HG03439 (cell line): ENCODE data around the gene INPP5J.
A peak's percentile ranks its signal among the peaks of the same experiment; 100 is the strongest.
"Not testable (repeated sequence)": the region's sequence is repeated elsewhere in the genome, so short reads cannot be mapped to it uniquely, and the experiment has no call there.

ENCODE experiments used
- ATAC-seq: cut with Tn5 transposase; IDR thresholded peaks from one replicate; pipeline ENCODE4 v1.9.1; 2021; ENCODE audit warnings: mild to moderate bottlenecking, moderate library complexity; ENCODE audit not compliant: unreplicated experiment

The INPP5J gene

DNA sequence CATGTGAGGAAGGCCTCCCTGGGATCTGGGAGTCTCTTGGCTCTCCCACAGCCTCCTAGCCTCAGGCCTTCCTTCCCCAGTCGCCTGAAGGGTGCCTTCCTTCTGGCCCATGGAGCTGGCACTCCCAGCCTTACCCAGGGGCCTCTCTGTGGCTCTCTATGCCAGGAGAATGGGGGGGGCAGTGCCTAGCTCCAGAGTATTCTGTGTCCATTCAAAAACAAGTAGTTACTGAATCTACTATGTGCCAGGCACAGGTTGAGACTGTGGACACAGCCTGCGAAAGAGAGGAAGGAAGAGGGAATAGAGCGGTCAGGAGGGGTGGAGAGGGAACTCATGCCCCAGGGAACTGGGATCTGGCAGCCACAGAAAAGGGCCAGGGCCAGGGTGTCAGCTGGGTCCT lies 20.3 kb downstream of the INPP5J start:
- ATAC-seq, result no peak

DNA sequence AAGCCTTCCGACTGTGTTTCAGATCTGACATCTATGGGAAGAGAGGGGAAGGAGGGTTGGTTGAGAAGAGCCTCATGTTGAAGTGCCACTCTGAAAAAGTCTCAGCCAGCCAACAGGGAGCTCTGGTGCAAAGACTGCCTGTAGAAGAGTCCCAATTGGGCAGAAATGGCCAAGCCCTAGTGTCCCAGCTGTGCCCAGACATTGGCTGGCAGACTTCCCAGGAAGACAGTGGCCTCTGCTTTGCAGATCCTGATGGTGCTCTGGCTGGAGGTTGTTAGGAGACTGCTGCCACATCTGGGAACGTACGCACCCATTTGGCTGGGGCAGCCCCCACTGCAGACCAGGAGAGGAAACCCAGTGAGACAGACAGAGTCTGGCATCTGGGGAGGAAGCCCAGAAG lies 20.8 kb downstream of the INPP5J start:
- no peak for ATAC-seq

DNA sequence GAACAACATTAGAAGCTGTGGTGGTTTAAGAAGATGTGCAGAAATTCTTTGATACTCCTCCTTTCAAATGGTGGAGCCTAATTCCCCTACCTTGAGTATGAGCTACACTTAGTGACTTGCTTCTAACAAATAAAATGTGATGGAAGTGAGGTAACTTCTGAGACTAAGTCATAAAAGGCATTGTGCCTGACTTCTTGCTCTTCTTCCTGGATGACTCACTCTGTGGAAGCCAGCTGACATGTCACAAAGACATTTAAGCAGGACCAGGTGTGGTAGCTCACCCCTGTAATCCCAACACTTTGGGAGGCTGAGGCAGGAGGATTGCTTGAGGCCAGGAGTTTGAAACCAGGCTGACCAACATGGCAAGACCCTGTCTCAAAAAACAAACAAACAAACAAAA lies 21.5 kb downstream of the INPP5J start:
- no peak for ATAC-seq

DNA sequence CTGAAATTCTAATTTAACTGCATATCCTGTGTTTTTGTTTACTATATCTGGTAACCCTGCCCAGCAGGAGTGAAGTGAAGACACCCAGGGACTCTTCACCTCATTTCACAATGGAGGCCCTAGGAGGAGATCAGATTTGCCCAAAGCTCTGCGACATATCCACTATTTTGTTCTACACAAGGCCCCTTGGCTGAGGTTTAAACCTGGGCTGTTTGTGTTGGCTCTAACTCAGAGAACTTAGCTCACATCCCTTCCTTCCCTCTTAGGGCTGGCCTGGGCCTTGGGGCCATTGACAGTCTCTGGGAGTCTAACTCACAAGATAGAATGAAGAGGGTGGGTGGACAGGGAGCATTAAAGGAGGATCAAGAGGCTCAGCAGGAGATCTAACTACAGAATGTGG lies 25.7 kb downstream of the INPP5J start:
- no peak for ATAC-seq

DNA sequence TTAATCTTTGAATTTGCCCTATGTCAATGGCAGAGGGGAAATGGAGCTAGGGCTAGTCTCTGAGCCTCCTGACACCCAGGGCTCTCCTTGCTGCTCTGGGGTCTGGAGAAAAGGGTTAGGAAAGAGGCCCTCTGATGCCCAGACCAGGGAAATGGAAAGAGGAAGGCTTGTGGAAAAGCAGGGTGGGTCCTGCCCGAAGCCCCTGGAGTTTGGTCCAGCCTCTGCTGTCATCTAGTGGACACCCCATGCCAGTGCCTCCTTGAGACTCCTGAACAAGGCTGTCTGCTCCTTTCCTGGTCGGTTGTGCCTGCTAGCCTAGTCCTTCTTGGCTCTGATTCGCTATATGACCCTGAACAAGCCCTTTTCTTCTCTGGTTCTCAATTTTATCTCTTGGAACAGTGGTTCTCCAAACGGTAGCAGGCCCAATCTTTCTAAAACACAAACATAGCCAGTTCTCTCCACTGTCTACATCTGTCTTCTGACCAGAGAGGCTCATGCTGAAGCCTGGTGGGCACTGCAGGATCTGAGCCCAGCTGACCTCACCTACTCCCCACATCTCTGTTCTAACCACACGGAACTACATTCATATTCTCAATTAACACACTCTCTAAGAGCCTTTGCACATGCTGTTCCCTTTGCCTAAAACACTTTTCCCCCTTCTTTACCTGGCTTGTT lies 26.3 kb downstream of the INPP5J start:
- no peak for ATAC-seq

DNA sequence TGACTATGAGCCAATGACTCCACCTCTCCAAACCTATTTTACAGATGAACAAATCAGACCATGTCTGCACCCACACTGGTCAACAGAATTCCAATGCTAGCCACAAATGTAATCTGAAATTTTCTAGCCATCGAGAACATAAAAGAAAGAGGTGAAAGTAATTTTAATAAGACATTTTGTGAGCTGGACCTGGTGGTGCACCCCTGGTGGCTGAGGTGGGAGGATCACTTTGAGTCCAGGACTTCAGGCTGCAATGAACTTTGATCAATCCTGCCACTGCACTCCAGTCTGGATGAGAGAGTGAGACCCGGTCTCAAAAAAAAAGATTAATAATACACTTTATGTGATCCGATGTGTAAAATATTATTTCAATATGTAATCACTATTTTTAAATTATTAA lies 27.8 kb downstream of the INPP5J start:
- no peak for ATAC-seq

DNA sequence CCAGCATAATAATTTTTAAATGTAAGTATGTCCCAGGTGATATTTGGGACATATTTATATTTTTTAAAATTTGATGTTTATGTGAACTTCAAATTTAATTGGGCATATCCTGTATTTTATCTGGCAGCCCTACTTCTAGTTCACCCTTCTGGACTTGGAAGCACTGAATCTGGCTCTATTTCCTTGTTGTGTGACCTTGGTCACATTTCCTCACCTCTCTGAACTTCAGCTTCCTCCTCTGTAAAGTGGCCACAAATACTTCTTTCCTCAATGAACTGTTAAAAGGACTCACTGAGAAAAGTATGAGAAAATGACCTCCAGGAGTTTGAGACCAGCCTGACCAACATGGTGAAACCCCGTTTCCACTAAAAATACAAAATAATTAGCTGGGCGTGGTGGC lies 29.1 kb downstream of the INPP5J start:
- ATAC-seq, result no peak

DNA sequence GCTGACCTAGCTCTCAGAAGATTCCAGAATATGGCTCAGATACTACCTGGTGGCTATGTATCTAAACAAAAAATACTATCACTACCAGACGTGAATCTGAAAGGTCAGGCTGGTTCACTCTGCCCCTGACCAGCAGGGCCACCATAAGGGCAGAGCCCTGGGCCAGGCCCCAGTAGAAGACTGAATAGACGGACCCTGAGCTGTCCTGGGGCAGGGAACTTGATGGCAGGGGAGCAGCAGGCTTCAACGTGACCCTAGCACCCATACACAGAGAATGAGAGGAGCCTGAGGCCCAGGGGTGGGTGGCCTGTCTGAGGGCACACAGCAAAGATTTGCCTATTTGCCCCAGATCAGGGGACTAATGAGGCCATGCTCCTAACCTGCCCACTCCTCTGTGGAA lies 30.6 kb downstream of the INPP5J start:
- no peak for ATAC-seq

DNA sequence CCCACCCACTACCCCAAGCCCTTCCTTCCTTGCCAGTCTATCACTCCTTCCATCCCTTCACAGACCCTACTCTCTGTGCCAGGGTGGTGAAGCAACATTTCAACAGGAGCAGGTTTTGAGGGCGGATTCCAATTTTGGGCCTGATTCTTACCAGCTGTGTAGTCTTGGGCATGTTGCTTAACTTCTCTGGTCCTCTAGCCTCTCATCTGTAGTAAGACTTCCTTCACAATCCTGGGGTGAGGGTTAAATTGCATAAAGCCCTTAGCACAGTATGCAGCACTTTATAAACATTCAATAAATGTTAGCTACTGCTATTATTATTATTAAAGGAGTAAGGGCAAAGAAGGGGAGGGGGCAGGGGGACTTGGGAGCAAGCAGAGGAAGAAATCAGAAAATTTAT lies 32.2 kb downstream of the INPP5J start:
- no peak for ATAC-seq

DNA sequence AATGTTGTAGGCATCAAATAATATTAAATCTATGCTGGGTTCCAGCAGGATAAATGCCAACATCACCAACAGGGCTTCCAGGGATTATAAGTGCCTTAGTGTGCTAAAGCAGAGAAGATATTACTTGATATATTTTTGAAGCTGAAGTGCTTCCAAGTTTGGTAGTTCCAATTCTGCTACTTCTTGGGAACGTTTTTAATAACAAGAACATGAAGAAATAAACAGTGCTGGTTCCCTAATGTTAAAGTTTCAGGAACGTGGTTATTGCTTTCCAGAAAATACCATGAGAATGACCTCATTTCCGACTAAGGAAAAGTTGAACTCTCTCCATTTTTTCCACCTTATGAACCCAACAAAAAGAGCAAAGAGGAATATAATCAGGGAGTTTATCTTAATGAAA lies 32.7 kb downstream of the INPP5J start:
- no peak for ATAC-seq

DNA sequence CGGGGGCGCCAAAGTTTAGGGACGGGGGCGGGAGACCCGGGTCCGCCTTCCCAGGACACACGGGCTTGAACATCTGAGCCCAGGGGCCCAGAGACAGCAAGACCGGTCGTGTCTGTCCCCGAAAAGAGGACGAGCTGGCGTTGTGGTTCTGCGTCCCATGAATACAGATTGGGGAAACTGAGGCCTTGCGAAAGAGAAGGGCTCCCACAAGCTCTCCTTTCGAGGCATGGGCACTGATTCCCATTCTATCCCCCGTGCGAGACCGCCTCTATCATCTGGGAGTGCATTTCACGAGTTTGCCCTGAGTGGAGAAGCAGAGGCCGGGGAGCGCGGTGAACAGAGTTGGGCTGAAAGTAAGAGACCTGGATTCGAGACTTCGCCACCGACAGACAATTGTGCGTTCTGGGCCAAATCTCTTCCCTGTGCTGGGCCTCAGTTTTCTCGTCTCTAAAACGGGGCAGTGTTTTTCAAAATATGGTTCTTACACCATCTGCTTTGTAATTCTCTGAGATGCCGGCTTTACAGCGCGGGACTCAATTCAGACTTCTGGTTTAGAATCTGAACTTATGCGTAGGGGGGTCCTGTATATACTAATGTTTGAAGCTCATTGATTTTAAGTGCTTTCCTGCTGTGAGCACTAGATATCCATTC lies 37.7 kb downstream of the INPP5J start:
- ATAC-seq, result peak; percentile 32

DNA sequence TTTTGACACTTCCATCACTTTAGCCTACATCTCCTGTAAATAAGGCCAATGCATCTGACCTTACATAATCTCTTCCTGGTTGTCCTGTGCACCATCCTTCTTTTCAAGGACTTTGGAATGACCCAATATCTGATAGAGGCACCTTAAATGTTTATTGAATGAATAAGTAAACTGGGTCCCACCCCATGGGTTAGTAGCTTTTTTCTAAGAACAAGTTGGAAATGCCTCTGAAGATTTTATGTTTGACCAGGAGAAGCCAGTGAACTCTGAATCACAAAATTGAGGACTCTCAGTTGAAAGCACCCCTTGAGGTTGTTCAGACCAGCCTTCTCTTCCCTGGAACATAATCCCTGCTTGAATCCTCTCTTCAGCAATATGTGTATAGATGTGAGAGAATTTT lies 38.6 kb downstream of the INPP5J start:
- no peak for ATAC-seq

DNA sequence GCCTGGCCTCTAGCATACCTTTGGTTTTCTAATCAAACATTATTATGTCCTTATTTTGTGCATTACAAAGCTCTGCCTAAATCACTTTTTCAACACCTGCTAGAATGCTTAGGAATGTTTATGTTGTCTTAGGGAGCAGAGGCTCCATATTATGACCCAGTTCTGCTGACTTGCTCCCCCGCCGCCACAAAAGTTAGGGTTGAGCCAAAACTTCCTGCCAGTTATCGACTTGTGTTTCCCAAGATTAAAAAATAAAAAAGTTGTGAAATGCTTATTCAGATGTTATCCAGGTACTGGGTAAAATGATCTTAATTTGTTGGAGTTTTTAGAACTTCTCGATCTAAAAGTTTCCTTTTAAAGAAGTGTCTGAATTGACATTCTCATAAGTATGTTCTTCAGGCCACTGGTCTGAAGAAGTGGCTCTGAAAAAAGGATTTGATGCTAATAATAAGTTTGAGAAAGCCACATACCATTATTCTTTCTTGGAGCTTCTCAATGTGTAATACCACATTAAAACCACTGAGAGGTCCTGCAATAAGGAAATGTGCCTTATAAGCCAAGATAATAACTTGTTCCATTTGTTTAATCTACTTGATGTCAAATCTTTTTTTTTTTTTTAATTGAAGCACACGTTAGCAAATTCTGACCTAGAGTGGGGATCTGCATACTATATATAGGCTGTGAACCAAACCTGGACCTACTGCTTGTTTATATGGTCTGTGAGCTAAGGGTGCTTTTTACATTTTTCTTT lies 39.4 kb downstream of the INPP5J start:
- ATAC-seq, result no peak

DNA sequence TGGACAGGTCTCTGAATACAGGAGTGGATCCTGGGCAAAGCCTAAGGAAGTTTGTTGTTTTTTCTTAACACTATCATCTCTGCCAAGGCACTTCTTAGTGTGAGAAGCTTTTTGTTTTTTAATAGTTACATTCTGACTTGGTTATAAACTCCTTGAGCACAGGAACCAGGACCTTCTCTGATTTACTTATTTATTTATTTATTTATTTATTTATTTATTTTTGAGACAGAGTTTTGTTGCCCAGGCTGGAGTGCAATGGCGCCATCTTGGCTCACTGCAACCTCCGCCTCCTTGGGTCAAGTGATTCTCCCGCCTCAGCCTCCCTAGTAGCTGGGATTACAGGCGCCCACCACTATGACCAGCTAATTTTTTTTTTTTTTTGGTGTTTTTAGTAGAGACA lies 48.2 kb downstream of the INPP5J start:
- no peak for ATAC-seq

DNA sequence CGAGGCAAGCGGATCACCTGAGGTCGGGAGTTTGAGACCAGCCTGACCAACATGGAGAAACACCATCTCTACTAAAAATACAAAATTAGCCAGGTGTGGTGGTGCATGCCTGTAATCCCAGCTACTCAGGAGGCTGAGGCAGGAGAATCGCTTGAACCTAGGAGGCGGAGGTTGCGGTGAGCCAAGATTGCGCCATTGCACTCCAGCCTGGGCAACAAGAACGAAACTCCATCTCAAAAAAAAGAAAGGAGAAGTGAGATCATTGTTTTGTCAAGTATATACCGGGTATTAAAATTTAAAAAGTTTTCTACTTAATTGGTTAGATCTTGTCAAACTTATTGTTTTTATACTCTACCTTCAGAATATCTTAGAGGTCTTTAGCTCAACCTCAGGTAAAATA lies 49.0 kb downstream of the INPP5J start:
- not testable (repeated sequence) for ATAC-seq

DNA sequence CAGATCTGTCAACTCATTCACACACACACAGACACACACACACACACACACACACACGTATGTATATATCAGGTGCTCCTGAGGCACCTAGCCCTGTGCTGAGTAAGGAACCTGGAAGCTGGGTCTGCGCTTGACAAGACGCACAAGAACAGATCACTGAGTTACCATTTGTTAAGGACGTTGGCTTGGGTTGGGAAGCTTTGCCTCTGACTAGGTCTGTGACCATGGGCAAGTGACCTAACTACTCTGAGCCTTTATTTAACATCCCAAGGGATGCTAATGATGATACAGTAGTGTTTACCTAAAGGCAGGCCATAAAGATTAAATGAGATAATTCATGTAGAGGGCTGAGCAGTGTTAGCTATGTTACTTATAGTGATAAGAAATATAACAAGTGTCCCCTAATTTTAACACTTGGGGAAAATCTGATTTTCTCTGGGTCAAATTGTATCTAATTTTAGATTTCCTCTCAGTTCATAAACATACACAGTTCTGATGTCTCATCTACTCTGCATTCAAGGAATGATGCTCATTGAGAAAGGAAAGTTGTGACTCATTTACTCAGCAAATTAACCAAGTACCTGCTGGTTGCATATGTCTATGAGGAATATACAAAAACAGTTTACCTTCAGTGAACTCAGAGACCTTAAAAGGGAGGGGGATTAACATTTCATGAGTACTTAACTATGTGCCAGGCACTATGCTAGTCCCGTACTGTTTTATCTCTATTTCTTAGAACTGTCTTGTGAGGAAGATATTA lies 50.8 kb downstream of the INPP5J start:
- no peak for ATAC-seq

DNA sequence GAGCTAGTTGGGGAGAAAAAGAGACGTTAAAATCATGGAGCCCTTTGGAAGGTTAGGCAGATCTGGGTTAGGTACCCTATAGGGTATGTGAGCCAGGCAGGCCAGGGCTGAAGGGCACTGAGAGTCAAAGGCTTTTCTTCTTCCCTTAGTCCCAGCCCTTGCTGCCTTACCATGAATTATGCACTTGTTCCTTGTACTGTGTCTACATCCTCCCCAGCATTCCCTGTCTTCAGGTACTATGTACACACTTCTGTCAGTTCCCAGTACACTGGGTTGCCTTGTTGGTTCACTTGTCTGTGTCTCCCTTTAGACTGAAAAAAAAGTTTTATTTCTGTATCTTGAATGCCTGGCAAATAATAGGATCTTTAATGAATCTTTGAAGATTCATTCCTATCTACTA lies 54.2 kb downstream of the INPP5J start:
- ATAC-seq, result no peak

DNA sequence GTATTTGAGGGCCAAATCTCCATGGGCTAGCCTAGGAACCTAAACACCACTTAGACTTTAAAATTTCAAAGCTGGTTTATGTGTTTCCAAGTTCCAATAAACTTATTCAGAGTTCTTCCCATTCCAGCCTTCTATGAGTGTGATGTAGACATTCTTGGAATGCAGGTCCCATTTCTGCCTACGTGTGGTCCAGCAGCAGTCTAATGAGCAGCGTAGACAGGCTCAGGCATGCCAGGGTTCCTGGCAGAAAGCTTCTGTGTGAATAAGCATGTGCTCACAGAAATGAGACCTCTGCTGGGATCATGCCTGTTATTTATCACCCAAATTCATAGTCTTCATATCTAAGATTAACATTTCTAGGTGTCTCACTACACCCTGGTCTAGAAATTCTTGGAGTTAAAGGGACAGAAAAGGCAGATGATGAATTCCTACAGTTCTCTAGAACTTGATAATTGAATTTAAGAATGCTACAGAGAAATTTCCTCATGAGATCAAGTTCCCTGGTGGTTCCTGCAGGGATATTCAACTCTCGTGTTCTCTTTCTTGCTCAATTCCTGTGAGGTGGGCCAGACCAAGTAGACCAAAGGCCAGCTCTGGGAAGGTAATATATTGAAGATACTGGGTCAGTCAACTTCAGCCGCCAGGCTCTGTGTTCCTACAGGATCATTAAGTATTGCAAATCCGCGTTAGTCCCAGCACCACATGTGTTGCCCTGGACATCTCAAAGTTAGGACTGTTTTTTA lies 54.8 kb downstream of the INPP5J start:
- no peak for ATAC-seq

DNA sequence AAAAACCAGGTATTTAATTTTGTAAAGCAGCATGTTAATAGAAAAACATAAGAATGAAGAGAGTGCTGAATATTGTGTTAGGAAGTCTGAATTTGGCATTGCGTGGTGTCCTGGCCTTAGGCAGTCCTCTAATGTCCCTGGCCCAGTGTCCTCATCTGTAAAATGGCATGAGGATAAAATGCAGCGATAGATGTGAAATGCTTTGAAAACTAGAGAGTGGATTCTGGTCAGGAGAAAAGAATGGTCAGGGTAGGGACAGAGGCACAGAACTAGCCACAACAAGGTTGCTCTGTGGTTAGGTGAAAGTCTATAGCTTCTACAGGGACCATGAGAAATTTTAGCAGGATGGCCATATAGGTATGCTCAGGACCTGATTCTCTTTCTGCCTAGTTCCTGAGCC lies 56.1 kb downstream of the INPP5J start:
- ATAC-seq, result no peak

DNA sequence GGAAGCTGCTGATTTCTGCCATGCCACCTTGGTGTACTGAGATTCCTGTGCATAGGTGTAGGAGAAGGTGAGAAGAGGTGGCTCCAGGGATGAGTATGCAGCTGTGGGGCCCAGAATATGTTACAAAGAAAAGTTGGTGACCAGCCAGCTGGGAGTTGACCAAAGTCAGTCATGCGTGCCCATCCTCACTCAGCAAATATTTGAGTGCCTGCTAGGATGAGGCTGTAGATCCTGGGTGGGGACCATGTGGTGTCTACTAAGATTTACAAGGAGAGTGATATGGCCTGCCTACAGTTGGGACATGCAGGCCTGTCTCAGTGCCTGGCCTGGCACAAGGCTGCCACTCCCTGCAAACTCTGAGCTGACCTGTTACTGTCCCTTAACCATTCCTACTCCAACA lies 56.6 kb downstream of the INPP5J start:
- no peak for ATAC-seq

DNA sequence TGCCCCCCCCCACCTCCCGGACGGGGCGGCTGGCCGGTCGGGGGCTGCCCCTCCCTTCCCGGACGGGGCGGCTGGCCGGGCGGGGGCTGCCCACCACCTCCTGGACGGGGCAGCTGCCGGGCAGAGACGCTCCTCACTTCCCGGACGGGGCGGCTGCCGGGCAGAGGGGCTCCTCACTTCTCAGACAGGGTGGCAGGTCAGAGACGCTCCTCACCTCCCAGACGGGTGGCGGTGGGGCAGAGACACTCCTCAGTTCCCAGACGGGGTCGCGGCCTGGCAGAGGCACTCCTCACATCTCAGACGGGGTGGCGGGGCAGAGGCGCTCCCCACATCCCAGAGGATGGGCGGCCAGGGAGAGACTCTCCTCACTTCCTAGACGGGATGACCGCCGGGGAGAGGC lies 61.2 kb downstream of the INPP5J start:
- no peak for ATAC-seq
